HL-60 (cell line): ENCODE data around the gene KIRREL2.

ENCODE experiments used
- TF ChIP-seq, protein P1 (sequence below): IDR thresholded peaks from one replicate; pipeline ENCODE4 v1.5.1; 2011; ENCODE audit warnings: low read length, control low read depth, inconsistent platforms; ENCODE audit not compliant: insufficient read depth
- TF ChIP-seq, protein P2 (sequence below): IDR thresholded peaks from 2 replicates; pipeline ENCODE4 v1.6.1; 2012; ENCODE audit warnings: low read depth; ENCODE audit not compliant: insufficient replicate concordance

DNA sequence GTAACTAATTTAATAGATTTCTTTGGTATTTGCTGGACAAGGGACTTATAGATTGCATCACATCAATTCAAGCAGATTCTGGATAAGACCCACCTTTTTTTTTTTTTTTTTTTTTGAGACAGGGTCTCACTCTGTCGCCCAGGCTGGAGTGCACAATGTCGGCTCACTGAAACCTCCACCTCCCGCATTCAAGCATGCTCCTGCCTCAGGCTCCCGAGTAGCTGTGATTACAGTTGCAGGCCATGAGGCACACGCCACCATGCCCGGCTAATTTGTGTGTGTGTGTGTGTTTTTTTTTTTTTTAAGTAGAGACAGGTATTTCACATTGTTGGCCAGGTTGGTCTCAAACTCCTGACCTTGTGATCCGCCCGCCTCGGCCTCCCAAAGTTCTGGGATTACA is 39.9 kb upstream of the KIRREL2 start:
- TF ChIP-seq, protein P1, sequence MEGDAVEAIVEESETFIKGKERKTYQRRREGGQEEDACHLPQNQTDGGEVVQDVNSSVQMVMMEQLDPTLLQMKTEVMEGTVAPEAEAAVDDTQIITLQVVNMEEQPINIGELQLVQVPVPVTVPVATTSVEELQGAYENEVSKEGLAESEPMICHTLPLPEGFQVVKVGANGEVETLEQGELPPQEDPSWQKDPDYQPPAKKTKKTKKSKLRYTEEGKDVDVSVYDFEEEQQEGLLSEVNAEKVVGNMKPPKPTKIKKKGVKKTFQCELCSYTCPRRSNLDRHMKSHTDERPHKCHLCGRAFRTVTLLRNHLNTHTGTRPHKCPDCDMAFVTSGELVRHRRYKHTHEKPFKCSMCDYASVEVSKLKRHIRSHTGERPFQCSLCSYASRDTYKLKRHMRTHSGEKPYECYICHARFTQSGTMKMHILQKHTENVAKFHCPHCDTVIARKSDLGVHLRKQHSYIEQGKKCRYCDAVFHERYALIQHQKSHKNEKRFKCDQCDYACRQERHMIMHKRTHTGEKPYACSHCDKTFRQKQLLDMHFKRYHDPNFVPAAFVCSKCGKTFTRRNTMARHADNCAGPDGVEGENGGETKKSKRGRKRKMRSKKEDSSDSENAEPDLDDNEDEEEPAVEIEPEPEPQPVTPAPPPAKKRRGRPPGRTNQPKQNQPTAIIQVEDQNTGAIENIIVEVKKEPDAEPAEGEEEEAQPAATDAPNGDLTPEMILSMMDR, result no peak
- TF ChIP-seq, protein P2, sequence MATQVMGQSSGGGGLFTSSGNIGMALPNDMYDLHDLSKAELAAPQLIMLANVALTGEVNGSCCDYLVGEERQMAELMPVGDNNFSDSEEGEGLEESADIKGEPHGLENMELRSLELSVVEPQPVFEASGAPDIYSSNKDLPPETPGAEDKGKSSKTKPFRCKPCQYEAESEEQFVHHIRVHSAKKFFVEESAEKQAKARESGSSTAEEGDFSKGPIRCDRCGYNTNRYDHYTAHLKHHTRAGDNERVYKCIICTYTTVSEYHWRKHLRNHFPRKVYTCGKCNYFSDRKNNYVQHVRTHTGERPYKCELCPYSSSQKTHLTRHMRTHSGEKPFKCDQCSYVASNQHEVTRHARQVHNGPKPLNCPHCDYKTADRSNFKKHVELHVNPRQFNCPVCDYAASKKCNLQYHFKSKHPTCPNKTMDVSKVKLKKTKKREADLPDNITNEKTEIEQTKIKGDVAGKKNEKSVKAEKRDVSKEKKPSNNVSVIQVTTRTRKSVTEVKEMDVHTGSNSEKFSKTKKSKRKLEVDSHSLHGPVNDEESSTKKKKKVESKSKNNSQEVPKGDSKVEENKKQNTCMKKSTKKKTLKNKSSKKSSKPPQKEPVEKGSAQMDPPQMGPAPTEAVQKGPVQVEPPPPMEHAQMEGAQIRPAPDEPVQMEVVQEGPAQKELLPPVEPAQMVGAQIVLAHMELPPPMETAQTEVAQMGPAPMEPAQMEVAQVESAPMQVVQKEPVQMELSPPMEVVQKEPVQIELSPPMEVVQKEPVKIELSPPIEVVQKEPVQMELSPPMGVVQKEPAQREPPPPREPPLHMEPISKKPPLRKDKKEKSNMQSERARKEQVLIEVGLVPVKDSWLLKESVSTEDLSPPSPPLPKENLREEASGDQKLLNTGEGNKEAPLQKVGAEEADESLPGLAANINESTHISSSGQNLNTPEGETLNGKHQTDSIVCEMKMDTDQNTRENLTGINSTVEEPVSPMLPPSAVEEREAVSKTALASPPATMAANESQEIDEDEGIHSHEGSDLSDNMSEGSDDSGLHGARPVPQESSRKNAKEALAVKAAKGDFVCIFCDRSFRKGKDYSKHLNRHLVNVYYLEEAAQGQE, result no peak
